Activated gamma-delta T cell (primary cell): ENCODE results near the gene ZNF844.
"Not testable (repeated sequence)": the region's sequence is repeated elsewhere in the genome, so short reads cannot be mapped to it uniquely, and the experiment has no call there.

Source experiments
- DNase-seq: peaks from one replicate; lab custom pipeline; 2025; lab: John Stamatoyannopoulos, UW

ZNF844 gene

DNA sequence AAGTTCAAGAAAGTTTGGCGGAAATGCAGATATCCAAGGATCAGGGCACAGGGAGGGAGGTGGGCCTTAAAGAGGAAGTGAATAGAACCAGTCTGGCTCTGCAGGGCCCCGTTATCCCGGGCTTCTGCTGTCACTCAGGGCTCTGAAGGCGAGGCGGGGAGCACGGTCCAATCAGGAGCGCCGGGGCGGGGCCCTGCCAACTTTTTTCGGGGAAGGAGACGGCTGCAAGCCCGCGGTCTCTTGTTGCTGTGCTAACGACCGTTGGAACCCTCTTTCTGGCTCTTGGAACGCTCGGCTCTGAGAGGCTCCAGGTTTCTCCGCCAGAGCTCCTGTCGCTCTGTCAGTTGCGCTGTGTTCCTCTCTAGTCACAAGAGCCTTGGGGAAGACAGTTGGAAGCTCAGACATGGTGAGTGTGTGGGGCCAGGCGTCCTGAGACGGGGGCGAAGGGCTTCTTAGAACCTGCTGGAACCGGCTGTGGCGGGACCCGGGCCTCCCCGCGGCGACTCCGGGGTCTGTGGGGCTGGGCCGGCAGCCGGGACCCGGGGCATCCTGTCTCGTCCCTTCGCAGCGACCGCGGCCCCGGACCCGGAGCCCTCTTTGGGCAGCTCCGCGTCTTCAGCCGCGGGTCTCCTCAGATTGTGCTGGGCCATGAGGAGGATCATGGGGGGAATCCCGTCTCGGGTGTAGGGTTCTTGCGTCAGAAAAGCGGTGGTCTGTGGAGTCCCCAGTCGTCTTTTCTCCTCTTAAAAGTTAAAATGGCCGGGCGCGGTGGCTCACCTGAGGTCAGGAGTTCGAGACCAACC, 27.7 kb downstream of the ZNF844 start:
- no peak for DNase-seq

DNA sequence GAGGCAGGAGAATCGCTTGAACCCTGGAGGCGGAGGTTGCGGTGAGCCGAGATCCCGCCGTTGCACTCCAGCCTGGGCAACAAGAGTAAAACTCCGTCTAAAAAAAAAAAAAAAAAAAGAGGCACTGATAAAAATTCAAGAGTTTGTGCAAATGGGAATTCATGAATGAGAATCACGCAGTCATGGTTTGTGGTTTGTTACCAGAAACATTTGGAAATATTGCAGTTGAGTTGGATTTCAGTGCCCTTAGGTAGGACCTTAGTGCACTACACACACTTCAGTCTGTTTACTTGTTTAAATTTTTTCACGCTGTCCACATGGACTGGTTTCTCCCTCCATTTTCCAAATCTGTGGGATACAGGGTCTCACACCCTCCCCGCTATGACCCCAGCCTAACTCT, 28.4 kb downstream of the ZNF844 start:
- DNase-seq, result no peak

DNA sequence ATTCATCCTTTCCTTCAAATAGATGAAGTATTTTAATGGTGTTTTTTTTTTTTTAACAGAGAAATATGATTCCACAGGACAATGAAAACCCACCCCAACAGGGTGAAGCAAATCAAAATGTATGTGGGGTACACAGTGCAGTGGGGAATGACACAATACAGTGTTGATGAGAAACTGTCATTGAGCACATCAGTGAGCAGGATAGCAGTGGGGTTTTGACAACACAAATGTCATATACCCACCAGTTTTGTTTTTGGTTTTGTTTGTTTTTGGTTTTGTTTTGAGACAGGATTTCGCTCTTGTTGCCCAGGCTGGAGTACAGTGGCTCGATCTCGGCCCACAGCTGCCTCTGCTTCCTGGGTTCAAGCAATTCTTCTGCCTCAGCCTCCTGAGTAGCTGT, 29.2 kb downstream of the ZNF844 start:
- no peak for DNase-seq

DNA sequence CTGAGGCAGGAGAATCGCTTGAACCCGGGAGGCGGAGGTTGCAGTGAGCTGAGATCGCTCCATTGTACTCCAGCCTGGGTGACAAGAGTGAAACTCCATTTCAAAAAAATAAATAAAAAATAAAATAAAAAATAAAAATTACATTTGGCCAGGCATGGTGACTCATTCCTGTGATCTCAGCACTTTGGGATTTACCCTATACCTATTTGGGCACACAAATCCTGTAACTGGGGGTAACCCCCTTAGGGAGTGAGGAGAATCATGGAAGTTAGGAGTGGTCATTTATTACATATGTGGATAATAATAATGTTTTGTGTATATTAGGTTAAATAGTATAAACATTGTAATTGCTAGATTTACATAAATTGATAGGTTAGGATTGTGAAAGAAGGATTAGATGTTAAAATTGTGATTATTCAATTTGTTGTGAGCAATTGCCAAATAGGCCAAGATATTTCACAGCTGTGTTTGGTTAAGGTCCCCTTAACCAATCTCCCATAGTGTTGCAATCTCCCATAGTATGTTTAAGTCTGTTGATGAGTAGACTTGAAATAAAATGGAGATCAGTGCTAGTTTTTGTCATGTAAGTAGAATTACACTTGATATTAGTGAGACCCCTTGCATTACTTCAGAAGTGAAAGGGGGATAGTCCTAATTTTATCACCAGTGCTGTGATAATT, 30.7 kb downstream of the ZNF844 start:
- no peak for DNase-seq

DNA sequence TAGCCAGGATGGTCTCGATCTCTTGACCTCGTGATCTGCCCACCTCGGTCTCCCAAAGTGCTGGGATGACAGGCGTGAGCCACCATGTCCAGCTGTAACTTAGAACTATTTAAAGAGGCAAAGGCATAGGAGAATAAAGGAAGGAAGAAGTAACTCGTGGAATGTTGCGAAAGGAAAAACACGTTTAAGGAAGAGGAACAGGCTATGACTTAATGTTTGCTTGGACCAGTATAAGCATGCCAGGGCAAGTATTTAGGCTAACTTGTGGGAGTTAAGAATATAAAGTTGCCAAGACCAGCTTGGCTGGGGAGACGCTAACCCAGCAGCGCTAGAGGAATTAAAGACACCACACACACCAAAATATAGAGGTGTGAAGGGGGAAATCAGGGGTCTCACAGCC, 33.5 kb downstream of the ZNF844 start:
- DNase-seq, result no peak

DNA sequence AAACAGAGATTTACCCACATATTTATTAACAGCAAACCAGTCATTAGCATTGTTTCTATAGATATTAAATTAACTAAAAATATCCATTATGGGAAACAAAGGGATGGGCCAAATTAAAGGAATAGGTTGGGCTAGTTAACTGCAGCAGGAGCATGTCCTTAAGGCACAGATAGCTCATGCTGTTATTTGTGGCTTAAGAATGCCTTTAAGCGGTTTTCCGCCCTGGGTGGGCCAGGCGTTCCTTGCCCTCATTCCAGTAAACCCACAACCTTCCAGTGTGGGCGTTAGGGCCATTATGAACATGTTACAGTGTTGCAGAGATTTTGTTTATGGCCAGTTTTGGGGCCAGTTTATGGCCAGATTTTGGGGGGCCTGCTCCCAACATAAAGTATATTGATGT, 39.4 kb downstream of the ZNF844 start:
- DNase-seq, result not testable (repeated sequence)

DNA sequence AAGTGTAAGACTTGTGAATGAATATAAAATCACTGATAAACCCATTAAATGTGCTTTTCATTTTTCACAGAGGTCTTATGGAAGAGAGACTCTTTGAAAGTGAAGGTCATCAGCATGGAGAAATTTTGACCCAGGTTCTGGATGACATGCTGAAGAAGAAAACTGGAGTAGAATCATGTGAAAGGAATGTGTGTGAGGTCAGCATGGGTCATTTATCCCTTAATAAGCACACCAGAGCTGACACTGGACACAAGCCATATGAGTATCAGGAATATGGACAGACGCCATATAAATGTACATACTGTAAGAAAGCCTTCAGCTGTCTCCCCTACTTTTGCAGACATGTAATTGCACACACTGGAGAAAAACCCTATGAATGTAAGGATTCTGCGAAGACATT, 46.6 kb downstream of the ZNF844 start:
- no peak for DNase-seq

DNA sequence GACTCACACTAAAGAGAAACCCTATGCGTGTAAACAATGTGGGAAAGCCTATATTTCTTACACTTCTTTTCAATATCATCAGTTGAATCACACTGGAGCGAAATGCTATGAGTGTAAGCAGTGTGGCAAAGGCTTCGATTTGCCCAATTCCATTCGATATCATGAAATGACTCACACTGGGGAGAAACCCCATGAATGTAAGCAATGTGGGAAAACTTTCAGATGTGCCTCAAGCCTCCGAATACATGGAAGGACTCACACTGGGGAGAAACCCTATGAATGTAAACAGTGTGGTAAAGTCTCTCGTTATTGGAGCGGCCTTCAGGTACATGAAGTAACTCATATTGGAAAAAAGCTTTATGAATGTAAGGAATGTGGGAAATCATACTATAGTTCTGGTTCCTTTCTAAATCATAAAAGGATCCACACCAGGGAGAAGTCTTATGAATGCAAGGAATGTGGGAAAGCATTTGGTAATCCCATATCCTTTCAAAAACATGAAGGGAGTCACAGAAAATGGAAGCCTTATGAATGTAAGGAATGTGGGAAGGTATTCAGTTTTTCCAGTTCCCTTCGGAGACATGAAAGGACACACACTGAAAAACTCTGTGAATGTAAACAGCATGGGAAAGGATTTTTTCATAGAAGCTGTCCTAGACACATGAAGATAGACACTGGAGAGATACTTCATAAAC, 47.6 kb downstream of the ZNF844 start:
- no peak for DNase-seq

DNA sequence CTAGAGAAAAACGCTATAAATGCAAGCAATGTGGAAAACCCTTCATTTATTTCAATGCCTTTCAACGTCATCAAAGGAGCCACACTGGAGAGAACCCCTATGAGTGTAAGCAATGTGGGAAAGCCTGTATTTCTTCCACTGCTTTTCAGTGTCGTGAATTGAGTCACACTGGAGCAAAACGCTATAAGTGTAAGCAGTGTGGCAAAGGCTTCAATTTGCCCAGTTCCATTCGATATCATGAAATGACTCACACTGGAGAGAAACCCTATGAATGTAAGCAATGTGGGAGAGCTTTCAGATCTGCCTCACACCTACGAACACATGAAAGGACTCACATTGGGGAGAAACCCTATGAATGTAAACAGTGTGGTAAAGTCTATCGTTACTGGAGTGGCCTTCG, 48.2 kb downstream of the ZNF844 start:
- no peak for DNase-seq

DNA sequence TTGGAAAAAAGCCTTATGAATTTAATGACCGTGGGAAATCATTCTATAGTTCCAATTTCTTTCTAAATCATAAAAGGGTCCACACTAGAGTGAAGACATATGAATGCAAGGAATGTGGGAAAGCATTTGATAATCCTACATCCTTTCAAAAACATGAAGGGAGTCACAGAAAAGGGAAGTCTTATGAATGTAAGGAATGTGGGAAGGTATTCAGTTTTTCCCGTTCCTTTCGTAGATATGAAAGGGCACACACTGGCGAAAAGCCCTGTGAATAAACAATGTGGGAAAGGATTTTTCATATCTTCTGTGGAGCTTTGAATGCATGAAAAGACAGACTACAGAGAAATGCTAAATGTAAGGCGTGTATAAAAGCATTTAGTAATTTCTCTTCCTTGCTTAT, 48.6 kb downstream of the ZNF844 start:
- DNase-seq, result no peak

DNA sequence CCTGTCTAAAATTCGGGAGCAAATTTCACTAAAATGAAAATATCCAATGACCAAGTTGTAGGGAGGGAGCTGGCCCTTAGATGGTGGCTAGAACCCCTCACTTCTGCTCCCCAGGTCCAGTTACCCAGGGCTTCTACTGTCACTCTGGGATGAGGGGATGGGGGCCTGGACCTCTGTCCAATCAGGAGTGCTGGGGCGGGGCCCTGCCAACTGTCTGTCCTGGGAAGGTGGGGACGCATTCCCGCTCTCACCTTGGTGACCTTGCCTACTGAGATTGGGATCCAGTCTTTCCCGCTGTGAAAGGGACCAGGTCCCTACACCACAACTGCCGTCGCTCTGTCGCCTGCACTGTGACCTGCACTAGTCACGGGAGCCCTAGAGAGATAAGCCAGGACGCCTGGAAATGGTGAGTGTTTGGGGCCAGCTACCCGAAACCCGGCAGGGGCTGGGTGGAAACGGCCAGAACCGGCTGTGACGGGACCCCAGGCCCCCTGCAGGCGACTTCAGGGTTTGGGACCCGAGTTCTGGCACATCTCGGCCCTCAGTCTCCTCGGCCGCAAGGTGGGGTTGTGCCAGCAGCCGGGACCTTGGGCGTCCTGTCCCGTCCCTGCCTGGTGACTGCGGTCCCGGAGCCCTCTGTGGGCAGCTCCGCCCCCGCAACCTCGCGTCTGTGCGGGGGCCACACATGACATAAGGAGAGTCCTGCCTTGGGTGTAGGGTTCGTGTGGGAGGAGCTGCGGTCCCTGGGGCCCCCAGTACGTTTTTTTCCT, 52.9 kb downstream of the ZNF844 start:
- no peak for DNase-seq

DNA sequence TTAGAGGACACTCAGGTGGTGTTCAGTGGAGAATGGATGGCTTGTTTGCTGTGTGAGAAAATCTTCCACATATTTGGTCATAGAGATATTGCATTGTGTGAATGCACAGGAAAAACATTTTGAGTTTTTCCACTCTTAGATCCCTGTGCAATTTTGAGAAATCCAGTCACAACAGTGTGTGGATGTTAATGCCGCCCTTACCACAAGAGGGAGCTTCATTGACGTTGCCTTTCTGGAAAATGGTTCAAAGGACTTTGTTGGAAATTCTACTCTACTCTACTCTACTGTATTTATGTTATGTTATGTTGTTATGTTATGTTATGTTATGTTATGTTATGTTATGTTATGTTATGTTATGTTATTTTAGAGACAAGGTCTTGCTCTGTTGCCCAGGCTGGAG, 62.2 kb downstream of the ZNF844 start:
- DNase-seq, result no peak
